IMR-90 (cell line): ENCODE results near the gene RIC3. TPM values are rescaled to one million over a fixed set of nuclear protein-coding genes. Genes with fewer than 3 reads are reported as not detected.

Source experiments
- ATAC-seq: fragments of 200-7000 bp; cut with Tn5 transposase; 2 replicates; pipeline ENCODE4 v1.9.1; 2020; ENCODE audit warnings: low read depth, mild to moderate bottlenecking, moderate library complexity
- BruUV-seq: library from RNA; stranded (reverse); fragments of 400-500 nt; replicated peaks from 2 replicates; lab custom pipeline; 2021; lab: Mats Ljungman, UMichigan
- CTCF ChIA-PET: fragments of 300-600 bp; formaldehyde crosslinking; extraction: SDS; loops from one replicate; lab custom pipeline; 2021; ENCODE audit warnings: antibody characterized with exemption; lab: Yijun Ruan, JAX
- POLR2A ChIA-PET: fragments of 300-600 bp; sonication (Branson Sonifier 250); formaldehyde crosslinking; loops from one replicate; lab custom pipeline; 2022; ENCODE audit warnings: antibody characterized with exemption; ENCODE audit not compliant: unreplicated experiment; lab: Charles Lee
- DNase-seq: peaks from one replicate; pipeline ENCODE4 v3.0.0; 2013
- H2AFZ ChIP-seq: replicated peaks from 2 replicates; pipeline ENCODE3; 2013; ENCODE audit warnings: low read length, mild to moderate bottlenecking; ENCODE audit not compliant: poor library complexity
- H2AK5ac ChIP-seq: 2 replicates; pipeline ENCODE4 v1.6.1; 2013; ENCODE audit warnings: low read depth, low read length, inconsistent platforms
- H2AK9ac ChIP-seq: replicated peaks from 2 replicates; pipeline ENCODE3; 2013; ENCODE audit warnings: mild to moderate bottlenecking, low read depth, low read length, moderate library complexity; ENCODE audit not compliant: poor library complexity
- H2BK120ac ChIP-seq: 2 replicates; pipeline ENCODE4 v1.6.1; 2013; ENCODE audit warnings: low read depth, low read length, inconsistent platforms
- H2BK15ac ChIP-seq: 3 replicates; pipeline ENCODE4 v1.6.1; 2013; ENCODE audit warnings: low read depth, low read length, inconsistent platforms
- H2BK20ac ChIP-seq: 2 replicates; pipeline ENCODE4 v1.6.1; 2013; ENCODE audit warnings: low read depth, mild to moderate bottlenecking, inconsistent platforms, low read length, moderate library complexity
- H2BK5ac ChIP-seq: 2 replicates; pipeline ENCODE4 v1.6.1; 2013; ENCODE audit warnings: mild to moderate bottlenecking, low read depth, low read length, inconsistent platforms; ENCODE audit not compliant: poor library complexity, severe bottlenecking
- H3K14ac ChIP-seq: replicated peaks from 2 replicates; pipeline ENCODE4 v1.6.1; 2013; ENCODE audit warnings: low read depth, low read length, inconsistent platforms
- H3K18ac ChIP-seq: 2 replicates; pipeline ENCODE4 v1.6.1; 2013; ENCODE audit warnings: low read depth, low read length, control low read depth
- H3K23ac ChIP-seq: 2 replicates; pipeline ENCODE4 v1.6.1; 2013; ENCODE audit warnings: low read depth, low read length, inconsistent platforms
- H3K27ac ChIP-seq: 2 replicates; pipeline ENCODE4 v1.5.1; 2013; ENCODE audit warnings: mild to moderate bottlenecking, control low read depth, low read length; ENCODE audit not compliant: insufficient read depth
- H3K27me3 ChIP-seq: 2 replicates; pipeline ENCODE4 v1.6.1; 2013; ENCODE audit warnings: low read length; ENCODE audit not compliant: control insufficient read depth, insufficient read depth
- H3K36me3 ChIP-seq: 2 replicates; pipeline ENCODE4 v1.6.1; 2013; ENCODE audit warnings: low read length, mixed read lengths; ENCODE audit not compliant: control insufficient read depth, insufficient read depth
- H3K4ac ChIP-seq: 2 replicates; pipeline ENCODE4 v1.6.1; 2013; ENCODE audit warnings: low read depth, low read length, inconsistent platforms
- H3K4me1 ChIP-seq: 2 replicates; pipeline ENCODE4 v1.6.1; 2013; ENCODE audit warnings: low read length, mixed read lengths; ENCODE audit not compliant: control insufficient read depth, insufficient read depth
- H3K4me2 ChIP-seq: 2 replicates; pipeline ENCODE4 v1.6.1; 2013; ENCODE audit warnings: low read depth, mild to moderate bottlenecking, control low read depth, low read length, moderate library complexity
- H3K4me3 ChIP-seq: 2 replicates; pipeline ENCODE4 v1.5.1; 2013; ENCODE audit warnings: low read depth, mild to moderate bottlenecking, control low read depth, low read length, moderate library complexity; ENCODE audit not compliant: insufficient read depth
- H3K56ac ChIP-seq: 2 replicates; pipeline ENCODE4 v1.6.1; 2013; ENCODE audit warnings: low read length, inconsistent platforms; ENCODE audit not compliant: insufficient read depth; ENCODE audit errors: extremely low read depth
- H3K79me1 ChIP-seq, 2 experiments: 2 replicates each; pipeline ENCODE4 v1.6.1; 2013; ENCODE audit warnings: low read length in 2 of 2, inconsistent platforms in 1 of 2, low read depth in 1 of 2
- H3K9ac ChIP-seq: 2 replicates; pipeline ENCODE4 v1.6.1; 2013; ENCODE audit warnings: low read depth, low read length, control low read depth
- H3K9me1 ChIP-seq: 2 replicates; pipeline ENCODE4 v1.6.1; 2013; ENCODE audit warnings: low read length, inconsistent platforms; ENCODE audit not compliant: insufficient read depth
- H3K9me3 ChIP-seq: 2 replicates; pipeline ENCODE4 v1.6.1; 2013; ENCODE audit warnings: low read length; ENCODE audit not compliant: control insufficient read depth, insufficient read depth
- H4K20me1 ChIP-seq: 2 replicates; pipeline ENCODE4 v1.6.1; 2013; ENCODE audit warnings: low read length, inconsistent platforms; ENCODE audit not compliant: insufficient read depth
- H4K5ac ChIP-seq: 2 replicates; pipeline ENCODE4 v1.6.1; 2013; ENCODE audit warnings: mild to moderate bottlenecking, low read depth, low read length, control low read depth
- H4K8ac ChIP-seq, 2 experiments: 2 replicates each; pipeline ENCODE4 v1.6.1; 2013; ENCODE audit warnings: low read depth in 2 of 2, low read length in 2 of 2, control low read depth in 1 of 2, inconsistent platforms in 1 of 2
- H4K91ac ChIP-seq: 2 replicates; pipeline ENCODE4 v1.6.1; 2013; ENCODE audit warnings: low read depth, low read length, inconsistent platforms; ENCODE audit not compliant: insufficient read depth
- BHLHE40 ChIP-seq: fragments of 150-350 bp; IDR thresholded peaks from 2 replicates; pipeline ENCODE4 v1.6.1; 2016; ENCODE audit warnings: mild to moderate bottlenecking, low read depth, low read length
- CEBPB ChIP-seq: IDR thresholded peaks from 2 replicates; pipeline ENCODE4 v1.6.1; 2012; ENCODE audit warnings: low read depth, low read length, improper control_type of control experiment
- CHD1 ChIP-seq: IDR thresholded peaks from 2 replicates; pipeline ENCODE4 v1.6.1; 2012; ENCODE audit warnings: low read depth, low read length, improper control_type of control experiment
- CTCF ChIP-seq: conservative IDR thresholded peaks from 2 replicates; pipeline ENCODE4 v1.5.1; 2012; ENCODE audit warnings: mild to moderate bottlenecking, low read depth, low read length, improper control_type of control experiment
- FOS ChIP-seq: fragments of 150-350 bp; IDR thresholded peaks from 2 replicates; pipeline ENCODE4 v1.6.1; 2016; ENCODE audit warnings: low read depth, low read length
- MAFK ChIP-seq: IDR thresholded peaks from 2 replicates; pipeline ENCODE4 v1.6.1; 2012; ENCODE audit warnings: low read depth, low read length, improper control_type of control experiment
- MAZ ChIP-seq: IDR thresholded peaks from 2 replicates; pipeline ENCODE4 v1.6.1; 2012; ENCODE audit warnings: low read depth, mild to moderate bottlenecking, low read length, improper control_type of control experiment, moderate library complexity, borderline replicate concordance
- MXI1 ChIP-seq: IDR thresholded peaks from 2 replicates; pipeline ENCODE4 v1.6.1; 2012; ENCODE audit warnings: low read depth, mild to moderate bottlenecking, low read length, moderate library complexity, borderline replicate concordance
- NFE2L2 ChIP-seq: fragments of 150-350 bp; IDR thresholded peaks from 2 replicates; pipeline ENCODE4 v1.6.1; 2016; ENCODE audit warnings: low read depth, mild to moderate bottlenecking, low read length
- POLR2A ChIP-seq: IDR thresholded peaks from 2 replicates; pipeline ENCODE4 v1.6.1; 2012; ENCODE audit warnings: mild to moderate bottlenecking, low read depth, low read length
- RAD21 ChIP-seq: IDR thresholded peaks from 2 replicates; pipeline ENCODE4 v1.6.1; 2012; ENCODE audit warnings: low read length, improper control_type of control experiment
- RCOR1 ChIP-seq: IDR thresholded peaks from 2 replicates; pipeline ENCODE4 v1.6.1; 2012; ENCODE audit warnings: mild to moderate bottlenecking, low read length, improper control_type of control experiment; ENCODE audit not compliant: insufficient replicate concordance
- RFX5 ChIP-seq: IDR thresholded peaks from 2 replicates; pipeline ENCODE4 v1.8.0; 2012; ENCODE audit warnings: low read depth, mild to moderate bottlenecking, low read length, moderate library complexity
- SMC3 ChIP-seq: fragments of 150-350 bp; IDR thresholded peaks from 2 replicates; pipeline ENCODE4 v1.6.1; 2016; ENCODE audit warnings: low read depth, mild to moderate bottlenecking, antibody characterized with exemption, low read length, moderate library complexity
- WGBS, 2 experiments: methylation state at CpG; one replicate each; pipeline versions ENCODE4 v1.1.5 to v1.1.7; 2013; ENCODE audit warnings: missing lambda C conversion rate in 2 of 2; ENCODE audit not compliant: insufficient read length in 1 of 2; ENCODE audit errors: extremely low coverage in 2 of 2; 5-methylcytosine and 5-hydroxymethylcytosine counted together
- dilution Hi-C: fragments of 300-500 bp; cut with HindIII; formaldehyde crosslinking; loops from one replicate; pipeline ENCODE4 v1.14.3; 2018; ENCODE audit warnings: low sequenced_read_pairs; ENCODE audit not compliant: unreplicated experiment
- in situ Hi-C: fragments of 300-500 bp; cut with MboI; formaldehyde crosslinking; loops from 3 replicates; pipeline ENCODE4 v1.14.3; 2019; ENCODE audit warnings: low sequenced_read_pairs, inconsistent platforms, mixed read lengths
- intact Hi-C: fragments of 100-400 bp; cut with micrococcal nuclease; formaldehyde crosslinking; loops from 2 replicates; pipeline ENCODE4 v1.10.0; 2022
- polyA plus RNA-seq, 3 experiments: library from polyadenylated mRNA; depleted of rRNA; stranded (reverse); fragments of >200 nt; gene quantifications; 2 replicates each; pipeline ENCODE4 v1.2.3, GENCODE V29; 2012; ENCODE audit warnings: low replicate concordance in 1 of 3
- total RNA-seq: library from RNA; depleted of rRNA; stranded (reverse); fragments of >200 nt; gene quantifications from 2 replicates; pipeline ENCODE4 v1.2.3, GENCODE V29; 2012
- TF ChIP-seq, protein P1 (sequence below): fragments of 150-350 bp; IDR thresholded peaks from 2 replicates; pipeline ENCODE4 v1.6.1; 2016; ENCODE audit warnings: low read depth, mild to moderate bottlenecking, low read length, moderate library complexity, borderline replicate concordance
- TF ChIP-seq, protein P2 (sequence below): fragments of 150-350 bp; IDR thresholded peaks from 2 replicates; pipeline ENCODE4 v1.6.1; 2017; ENCODE audit warnings: mild to moderate bottlenecking, antibody characterized with exemption, low read length, low read depth

RIC3 gene
- total and polyA plus RNA-seq, 2 of the 4 experiments (the other 2 are of a cell fraction): not detected

GRCh38 chr11:8096575-8096974, 72.2 kb downstream of the RIC3 start:
- Histone ChIP-seq H2AFZ (no peak overlapping the region), H3K18ac (no peak overlapping the region), H3K4me2 (no peak overlapping the region), H4K8ac (no peak overlapping the region), H4K91ac (no peak overlapping the region), H3K4me1 (peaks cover 9% of the 10 kb centered on the region), H3K36me3 (peaks cover 24% of the 10 kb centered on the region), H3K4me3 (no peak overlapping the region), H3K23ac (no peak overlapping the region), H2BK15ac (no peak overlapping the region), H3K9me3 (no peaks in the 10 kb centered on the region), H3K27ac (no peak overlapping the region), H3K9ac (no peak overlapping the region), H3K4ac (no peak overlapping the region), H3K27me3 (no peaks in the 10 kb centered on the region), H3K56ac (no peak overlapping the region), H2BK5ac (no peak overlapping the region), H3K79me1 (no peaks in the 10 kb centered on the region; a peak in 1 of 4 replicates), H4K5ac (no peak overlapping the region), H3K14ac (no peak overlapping the region), H2AK5ac (no peak overlapping the region), H2BK20ac (no peak overlapping the region), H4K20me1 (peaks cover 4% of the 10 kb centered on the region; the same call in 1 of the 2 replicates), H2AK9ac (no peak overlapping the region), H3K9me1 (no peaks in the 10 kb centered on the region), H2BK120ac (no peak overlapping the region)
- TF ChIP-seq, protein P1, sequence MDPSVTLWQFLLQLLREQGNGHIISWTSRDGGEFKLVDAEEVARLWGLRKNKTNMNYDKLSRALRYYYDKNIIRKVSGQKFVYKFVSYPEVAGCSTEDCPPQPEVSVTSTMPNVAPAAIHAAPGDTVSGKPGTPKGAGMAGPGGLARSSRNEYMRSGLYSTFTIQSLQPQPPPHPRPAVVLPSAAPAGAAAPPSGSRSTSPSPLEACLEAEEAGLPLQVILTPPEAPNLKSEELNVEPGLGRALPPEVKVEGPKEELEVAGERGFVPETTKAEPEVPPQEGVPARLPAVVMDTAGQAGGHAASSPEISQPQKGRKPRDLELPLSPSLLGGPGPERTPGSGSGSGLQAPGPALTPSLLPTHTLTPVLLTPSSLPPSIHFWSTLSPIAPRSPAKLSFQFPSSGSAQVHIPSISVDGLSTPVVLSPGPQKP: no peak
- TF ChIP-seq CEBPB (no peak), NFE2L2 (no peak), RAD21 (no peak), CTCF (no peak), RCOR1 (no peak), BHLHE40 (no peak), SMC3 (no peak), MAZ (no peak), MAFK (no peak), CHD1 (no peak), MXI1 (no peak), FOS (no peak), RFX5 (no peak), POLR2A (no peak)
- TF ChIP-seq, protein P2, sequence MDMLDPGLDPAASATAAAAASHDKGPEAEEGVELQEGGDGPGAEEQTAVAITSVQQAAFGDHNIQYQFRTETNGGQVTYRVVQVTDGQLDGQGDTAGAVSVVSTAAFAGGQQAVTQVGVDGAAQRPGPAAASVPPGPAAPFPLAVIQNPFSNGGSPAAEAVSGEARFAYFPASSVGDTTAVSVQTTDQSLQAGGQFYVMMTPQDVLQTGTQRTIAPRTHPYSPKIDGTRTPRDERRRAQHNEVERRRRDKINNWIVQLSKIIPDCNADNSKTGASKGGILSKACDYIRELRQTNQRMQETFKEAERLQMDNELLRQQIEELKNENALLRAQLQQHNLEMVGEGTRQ: no peak
- no CpG with 5 or more reads among the region's 6 CpGs for WGBS, 2 experiments
- intact Hi-C loops (loop anchor here (5.0 to 10.0 kb wide), 3 partner anchors 166 to 422 kb away; partner anchors contain the start of genes CYB5R2 and LMO1), dilution Hi-C loops (no loop called here), in situ Hi-C loops (loop anchor here (5.0 to 25.0 kb wide), 4 partner anchors 62 to 409 kb away; no protein-coding TSS in a partner anchor)
- POLR2A ChIA-PET: no interaction called here
- CTCF ChIA-PET: interaction anchor here (0.9 to 1.2 kb wide), 2 partner anchors 9 to 90 kb away, joined by 3 read pairs; no protein-coding TSS in a partner anchor
- DNase-seq: no peak
- no TSS peak for BruUV-seq
- ATAC-seq: no peak
